ENCODE results near the gene TSEN2.
A peak's percentile ranks its signal among the peaks of the same experiment; 100 is the strongest.

Gene TSEN2

GRCh38 chr3:12579905-12580304, 95.6 kb downstream of the TSEN2 start:
- ATAC-seq (replicated peaks; ENCODE audit: extremely low read depth, poor library complexity, severe bottlenecking) (no peak), DNase-seq (ENCODE audit: low spot score in 2 of 2) (no peak)
- peaks cover 67% of the 10 kb centered on the region for H3K36me3 Mint-ChIP-seq (ENCODE audit: insufficient read depth)
- no peak overlapping the region for H3K4me3 Mint-ChIP-seq
- H3K27ac Mint-ChIP-seq (ENCODE audit: low read depth), result peak overlapping the region; percentile 54
- H3K4me1 Mint-ChIP-seq, result peaks cover 7% of the 10 kb centered on the region
- no peaks in the 10 kb centered on the region for H3K9me3 Mint-ChIP-seq
- H3K27me3 Mint-ChIP-seq, result no peaks in the 10 kb centered on the region

- Mint-ChIP-seq H3K27me3 (no peaks in the 10 kb centered on the region), H3K4me3 (no peak overlapping the region), H3K9me3 (no peaks in the 10 kb centered on the region), H3K36me3 (ENCODE audit: insufficient read depth) (peaks cover 59% of the 10 kb centered on the region), H3K4me1 (peaks cover 7% of the 10 kb centered on the region), H3K27ac (ENCODE audit: low read depth) (no peak overlapping the region)
- DNase-seq (ENCODE audit: low spot score in 2 of 2) (no peak), ATAC-seq (replicated peaks; ENCODE audit: extremely low read depth, poor library complexity, severe bottlenecking) (no peak)
Observed at GRCh38 chr3:12582730-12583129, 98.5 kb downstream of the TSEN2 start.

Data from central memory CD8-positive, alpha-beta T cell (primary cell).